ELF-1 (cell line): ENCODE measurements around the gene BARX1.

ENCODE experiments used
- DNase-seq: peaks from one replicate; pipeline ENCODE4 v3.0.0-alpha.2; 2016; ENCODE audit warnings: low read depth, low spot score

Gene BARX1

DNA sequence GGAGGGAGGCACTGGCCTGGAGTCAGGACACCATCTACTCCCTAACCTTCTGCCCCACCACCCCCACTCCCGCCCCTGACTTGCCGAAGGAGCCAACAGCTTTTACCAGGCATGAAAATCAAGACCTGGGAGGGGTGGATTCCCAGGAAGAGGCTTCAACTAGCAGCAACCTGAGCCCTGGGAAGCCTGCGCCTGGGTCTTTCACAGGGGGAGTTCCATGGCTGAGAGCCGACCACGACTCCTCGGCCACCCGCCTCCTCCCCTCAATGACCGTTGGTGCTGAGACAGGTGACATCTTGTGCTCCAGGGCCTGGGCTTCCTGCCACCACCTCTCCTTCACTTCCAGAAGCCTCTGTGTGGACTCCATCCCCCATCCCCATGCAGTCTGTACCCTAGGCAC is 37.1 kb downstream of the BARX1 start:
- DNase-seq: no peak

DNA sequence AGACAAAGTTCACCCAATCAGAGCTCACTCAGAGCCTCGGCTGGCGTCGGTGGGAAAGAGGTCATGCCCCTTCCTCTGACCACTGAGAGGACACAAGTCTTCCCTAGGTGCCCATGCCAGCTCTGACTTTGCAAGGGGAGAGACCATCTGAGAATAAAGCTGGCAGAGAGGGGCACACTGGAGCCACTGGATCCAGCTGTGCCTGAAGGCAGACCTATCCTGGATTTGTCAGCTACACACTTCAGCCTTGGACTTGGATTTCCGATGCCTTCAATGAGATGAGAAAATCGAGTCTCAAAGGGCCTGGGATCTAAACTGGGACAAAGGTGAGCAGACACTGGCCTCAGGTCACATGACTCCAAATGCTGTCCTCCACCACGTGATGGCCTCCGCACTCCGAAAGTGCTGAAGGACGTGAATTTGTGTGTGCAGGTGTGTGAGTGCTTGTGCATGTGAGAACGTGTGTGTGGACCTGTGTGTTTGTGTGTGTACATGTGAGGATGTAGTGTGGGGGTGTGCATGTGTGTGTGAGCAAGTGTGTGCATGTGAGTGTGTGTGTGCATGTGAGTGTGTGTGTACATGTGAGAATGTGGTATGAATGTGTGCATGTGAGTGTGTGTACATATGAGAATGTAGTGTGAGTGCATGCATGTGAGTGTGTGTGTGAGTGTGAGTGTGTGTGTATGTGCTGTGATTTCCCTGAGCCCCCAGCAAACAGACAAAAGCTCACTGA is 37.9 kb downstream of the BARX1 start:
- no peak for DNase-seq

DNA sequence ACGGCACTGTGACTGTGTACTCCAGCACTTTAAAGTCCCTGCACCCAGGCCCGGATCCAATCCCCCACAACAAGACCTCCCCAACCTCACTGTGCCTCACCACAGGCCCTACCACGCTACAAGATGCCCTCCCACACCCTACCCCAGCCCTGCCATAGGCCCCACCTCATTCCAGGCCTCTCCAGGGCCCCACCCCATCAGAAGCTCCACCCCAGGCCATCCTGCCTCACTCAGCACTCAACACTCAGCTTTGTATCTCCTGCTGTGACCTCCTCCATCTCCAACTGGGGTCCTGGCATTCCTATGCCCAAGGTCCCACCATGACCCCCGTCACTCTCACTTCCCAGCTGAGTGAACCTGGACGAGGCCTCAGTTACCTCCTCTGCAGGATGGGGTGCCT is 38.8 kb downstream of the BARX1 start:
- DNase-seq: no peak

- peak; percentile 55 for DNase-seq
Measured at GRCh38 chr9:93911801-93912554, 43.2 kb downstream of the BARX1 start.

GRCh38 chr9:93911136-93911745 is 43.9 kb downstream of the BARX1 start:
- no peak for DNase-seq

GRCh38 chr9:93910598-93910997 is 44.6 kb downstream of the BARX1 start:
- no peak for DNase-seq

- no peak for DNase-seq
Measured at GRCh38 chr9:93910196-93910595, 45.0 kb downstream of the BARX1 start.

- DNase-seq: no peak
Measured at GRCh38 chr9:93909242-93909616, 45.9 kb downstream of the BARX1 start.

DNA sequence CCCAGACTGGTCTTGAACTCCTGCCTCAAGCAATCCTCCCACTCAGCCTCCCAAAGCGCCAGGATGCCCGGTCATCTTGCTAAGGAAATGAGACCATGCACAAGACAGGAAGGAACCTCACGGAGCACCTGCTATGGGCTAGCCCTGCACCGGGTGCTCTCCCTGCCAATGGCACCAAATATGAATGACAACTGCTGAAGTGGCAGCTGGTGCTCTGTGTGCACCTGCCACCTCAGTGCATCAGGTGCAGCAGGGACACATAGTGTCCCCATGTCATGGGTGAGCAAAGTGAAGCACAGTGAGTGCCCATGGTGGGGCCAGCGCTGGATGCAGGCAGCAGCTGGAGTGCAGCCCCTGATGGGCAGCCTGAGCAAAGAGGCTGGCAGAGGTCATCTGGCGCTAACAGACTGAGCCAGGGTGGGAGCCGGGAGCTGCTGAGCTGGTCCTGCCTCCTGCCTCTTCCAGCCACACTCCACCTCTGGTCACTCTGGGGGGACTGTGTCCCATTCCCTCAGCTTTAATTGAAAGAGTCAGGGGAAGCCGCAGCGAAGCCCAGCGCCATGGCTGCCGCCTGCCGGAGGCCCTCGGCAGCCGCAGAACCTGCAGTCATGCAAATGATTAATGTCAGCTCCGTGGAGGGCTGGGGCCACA is 46.4 kb downstream of the BARX1 start:
- DNase-seq: peak; percentile 40

DNA sequence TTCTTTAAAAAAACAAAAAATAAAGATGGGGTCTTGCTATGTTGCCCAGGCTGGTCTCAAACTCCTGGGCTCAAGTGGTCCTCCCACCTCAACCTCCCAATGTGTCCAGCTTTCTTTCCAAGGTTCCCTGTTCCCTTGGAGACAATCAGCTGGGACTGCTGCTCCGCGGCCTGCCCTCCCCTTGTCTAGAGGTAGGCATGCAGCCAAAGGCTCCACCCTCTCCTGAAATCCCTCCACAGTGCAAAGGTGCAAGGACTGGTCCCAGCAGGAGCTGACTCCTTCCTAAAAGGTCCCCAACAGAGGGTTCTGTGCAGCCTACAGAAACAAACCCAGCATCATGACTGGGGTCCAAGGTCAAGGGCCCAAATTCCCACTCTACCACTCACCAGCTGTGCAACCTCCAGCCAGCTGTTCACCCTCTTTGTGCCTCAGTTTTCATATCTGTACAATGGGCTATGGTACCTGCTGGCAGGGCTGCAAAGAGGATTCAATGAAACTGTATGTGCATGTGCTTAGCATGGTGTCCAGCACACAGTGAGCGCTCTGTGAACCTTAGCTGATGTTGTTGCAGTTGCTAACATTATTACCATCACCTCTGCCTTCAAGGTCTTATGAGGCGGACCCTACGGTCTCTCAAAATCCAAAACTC is 47.5 kb downstream of the BARX1 start:
- DNase-seq: no peak

DNA sequence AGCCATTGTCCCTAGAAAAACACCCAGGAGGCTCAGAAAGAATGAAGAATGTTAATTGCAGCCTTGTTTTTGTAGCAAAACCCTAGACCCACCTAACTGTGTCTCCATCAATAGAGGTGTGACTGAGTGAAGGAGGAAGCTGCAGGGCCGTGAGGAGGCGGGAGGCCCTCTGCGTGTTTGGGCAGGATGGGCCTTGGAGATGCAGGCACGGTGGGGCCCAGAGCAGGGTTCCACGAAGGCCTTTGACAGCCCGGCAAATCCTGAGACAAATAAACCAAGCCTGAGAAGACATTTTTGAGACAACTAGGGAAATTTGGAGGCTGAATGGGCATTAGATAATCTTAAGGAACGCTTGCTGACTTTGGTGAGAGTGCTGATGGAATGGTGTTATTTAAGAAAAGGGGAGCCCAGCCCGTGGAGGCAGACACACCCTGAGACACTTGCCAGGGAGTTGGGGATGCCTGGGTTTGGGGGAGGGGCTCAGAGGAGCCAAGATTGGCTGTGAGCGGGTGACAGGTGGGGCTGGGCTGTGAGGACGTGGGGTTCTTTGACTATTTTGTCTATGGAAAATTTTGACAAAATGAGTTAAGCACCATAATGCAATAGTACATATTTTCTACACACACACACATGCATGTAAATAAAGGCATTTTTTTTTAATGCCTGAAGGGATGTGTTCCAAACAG is 48.8 kb downstream of the BARX1 start:
- DNase-seq: peak; percentile 44

GRCh38 chr9:93905473-93906133 is 49.6 kb downstream of the BARX1 start:
- no peak for DNase-seq

DNA sequence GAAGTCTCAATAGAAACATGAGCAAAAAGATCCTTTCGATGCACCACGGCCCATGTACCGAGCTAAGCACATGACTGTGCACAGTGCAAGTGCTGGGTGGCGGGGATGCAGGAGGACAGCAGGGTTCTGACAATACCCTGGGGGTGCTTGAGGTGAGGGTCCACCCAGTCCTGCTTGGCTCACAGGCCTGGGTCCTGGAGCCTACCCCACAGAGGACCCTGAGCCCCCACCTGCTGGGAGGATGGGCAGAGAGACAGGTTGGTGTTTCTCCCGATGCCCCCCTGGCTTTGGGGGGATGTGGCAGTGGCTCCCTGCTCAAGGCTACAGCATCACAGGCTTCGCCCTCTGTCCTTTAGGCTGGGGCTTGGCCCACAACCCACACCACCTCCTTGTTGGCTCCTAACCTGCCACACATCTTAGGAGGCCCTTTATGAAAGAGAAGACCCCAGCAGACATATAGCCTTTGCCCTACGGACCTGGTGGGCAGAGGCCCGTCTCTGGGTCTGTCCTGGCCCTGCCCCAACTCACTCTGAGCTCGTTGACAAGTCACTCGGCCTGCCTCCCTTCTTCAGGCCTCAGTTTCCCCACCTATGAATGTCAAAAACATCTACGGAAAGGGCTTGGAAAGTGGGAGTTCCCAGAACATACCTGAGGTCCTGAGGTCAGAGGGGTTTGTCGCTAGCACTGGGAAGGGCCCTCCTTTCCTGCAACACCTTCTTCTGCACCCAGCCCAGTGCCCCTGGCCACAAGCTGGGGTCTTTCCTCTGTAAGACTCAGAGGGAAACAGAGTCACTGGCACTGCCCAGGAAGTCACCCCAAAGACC is 50.3 kb downstream of the BARX1 start:
- no peak for DNase-seq

- no peak for DNase-seq
Measured at GRCh38 chr9:93903886-93904648, 51.1 kb downstream of the BARX1 start.

- no peak for DNase-seq
Measured at GRCh38 chr9:93902780-93903655, 52.1 kb downstream of the BARX1 start.

DNA sequence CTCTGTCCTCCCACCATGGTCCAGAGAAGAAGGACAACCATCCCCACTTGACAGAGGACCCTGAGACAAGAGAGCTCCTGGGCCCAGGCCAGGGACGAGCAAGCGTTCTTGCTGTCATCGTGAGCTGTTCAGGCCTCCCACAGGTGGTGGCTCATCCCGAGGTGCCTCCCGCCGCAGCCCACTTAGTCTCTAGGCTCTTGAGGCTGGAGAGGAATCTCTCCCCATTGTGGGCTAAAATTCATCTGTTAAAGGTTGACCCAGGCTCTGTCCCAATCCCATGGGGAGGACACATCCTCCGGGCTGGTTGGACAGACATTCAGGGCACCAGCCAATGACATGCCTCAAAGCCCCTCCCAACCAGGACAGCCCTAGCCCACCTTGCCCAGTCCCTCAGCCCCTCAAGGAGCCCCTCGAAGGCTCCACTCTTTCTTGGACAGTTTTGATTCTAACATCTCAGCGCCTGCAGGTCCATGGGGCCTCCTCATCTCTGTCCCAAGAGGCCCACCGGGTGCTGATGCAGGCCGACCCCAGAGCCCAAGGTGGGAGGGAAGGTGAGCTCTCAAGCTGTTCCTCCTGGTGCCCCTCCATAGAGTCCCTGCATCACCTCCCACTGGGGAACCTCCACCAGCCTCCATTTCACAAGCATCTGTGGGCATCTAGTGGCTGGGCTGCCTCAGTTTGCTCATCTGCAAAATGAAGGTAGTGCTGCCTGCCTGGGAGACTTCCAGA is 52.9 kb downstream of the BARX1 start:
- DNase-seq: no peak
